IgD-negative memory B cell (primary cell): ENCODE data around the gene SCCPDH. TPM values are rescaled to one million over a fixed set of nuclear protein-coding genes. Genes with fewer than 3 reads are reported as not detected.
"Not testable (repeated sequence)": the region's sequence is repeated elsewhere in the genome, so short reads cannot be mapped to it uniquely, and the experiment has no call there.

Experiments used
- H3K27ac Mint-ChIP-seq, 3 donors: one replicate each; pipeline ENCODE4 v1.8.0; 2020 to 2022; ENCODE audit warnings: mild to moderate bottlenecking in 3 of 3, mixed read lengths in 3 of 3, moderate library complexity in 1 of 3
- H3K27me3 Mint-ChIP-seq: one replicate; pipeline ENCODE4 v1.8.0; 2021; ENCODE audit warnings: mixed read lengths
- H3K36me3 Mint-ChIP-seq: one replicate; pipeline ENCODE4 v1.8.0; 2020; ENCODE audit warnings: mild to moderate bottlenecking, mixed read lengths
- H3K4me1 Mint-ChIP-seq, 3 donors: one replicate each; pipeline ENCODE4 v1.8.0; 2020 to 2022; ENCODE audit warnings: mixed read lengths in 3 of 3, mild to moderate bottlenecking in 1 of 3
- H3K4me3 Mint-ChIP-seq, 4 donors: one replicate each; pipeline ENCODE4 v1.8.0; 2020 to 2022; ENCODE audit warnings: mild to moderate bottlenecking in 4 of 4, mixed read lengths in 4 of 4, moderate library complexity in 3 of 4
- H3K9me3 Mint-ChIP-seq, 3 donors: one replicate each; pipeline ENCODE4 v1.8.0; 2020 to 2021; ENCODE audit warnings: mixed read lengths in 3 of 3, mild to moderate bottlenecking in 1 of 3
- polyA plus RNA-seq: library from polyadenylated mRNA; unstranded; fragments of 300-500 nt; fragmentation: Illumina TruSeq; gene quantifications from one replicate; pipeline ENCODE4 v1.2.3, GENCODE V29; 2021

Gene SCCPDH
- polyA plus RNA-seq, 1 donor from 2014 or later, result 9.5 TPM

DNA sequence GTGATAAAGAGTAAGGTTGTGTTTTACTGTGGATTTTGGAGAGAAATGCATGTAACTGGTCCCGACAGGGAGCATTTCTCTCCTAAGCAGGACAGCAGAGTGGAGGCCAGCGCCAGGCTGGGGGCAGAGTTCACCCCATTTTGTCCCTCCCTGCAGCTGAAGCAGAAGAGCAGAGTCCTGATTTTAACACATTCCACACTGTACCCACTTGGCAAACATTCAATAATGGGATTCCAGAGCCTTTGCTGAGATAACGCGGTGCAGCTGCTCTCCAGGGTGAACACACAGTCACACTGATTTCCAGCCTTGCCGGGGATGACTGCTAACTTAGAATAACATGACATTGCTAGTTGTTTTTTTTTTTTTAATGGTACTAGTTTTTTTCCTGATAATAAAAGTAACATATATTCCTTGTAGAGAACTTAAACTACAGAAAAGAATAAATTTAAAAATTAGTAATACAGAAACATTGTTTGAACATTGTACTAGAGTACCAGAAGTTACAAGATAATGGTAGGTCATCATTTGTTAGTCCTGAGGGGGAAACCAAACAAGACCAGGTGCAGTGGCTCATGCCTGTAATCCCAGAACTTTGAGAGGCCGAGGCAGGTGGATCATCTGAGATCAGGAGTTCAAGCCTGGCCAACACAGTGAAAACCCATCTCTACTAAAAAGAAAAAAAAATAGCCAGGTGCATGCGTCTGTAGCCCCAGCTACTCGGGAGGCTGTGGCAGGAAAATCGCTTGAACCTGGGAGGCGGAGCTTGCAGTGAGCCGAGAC lies 77.2 kb downstream of the SCCPDH start:
- Mint-ChIP-seq H3K36me3 (no peaks in the 10 kb centered on the region), H3K27ac (no peak overlapping the region), H3K9me3 (peaks cover 0 to 1% (median 0%) of the 10 kb centered on the region in 3 donors), H3K27me3 (no peaks in the 10 kb centered on the region), H3K4me1 (peaks cover 0 to 4% (median 0%) of the 10 kb centered on the region in 3 donors), H3K4me3 (no peak overlapping the region)

DNA sequence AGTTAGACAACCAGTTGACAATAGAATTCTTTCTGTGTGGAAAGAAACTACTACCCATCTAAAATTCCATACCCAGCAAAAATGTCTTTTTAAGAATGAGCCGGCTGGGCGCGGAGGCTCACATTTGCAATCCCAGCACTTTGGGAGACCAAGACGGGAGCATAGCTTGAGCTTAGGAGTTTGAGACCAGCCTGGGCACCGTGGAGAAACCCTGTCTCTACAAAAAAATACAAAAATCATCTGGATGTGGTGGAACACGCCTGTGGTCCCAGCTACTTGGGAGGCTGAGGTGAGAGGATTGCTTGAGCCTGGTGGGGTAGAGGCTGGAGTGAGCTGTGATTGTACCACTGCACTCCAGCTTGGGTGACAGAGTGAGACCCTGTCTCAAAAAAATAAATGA lies 79.2 kb downstream of the SCCPDH start:
- Mint-ChIP-seq H3K4me3 (peak overlapping the region in 1 of 4 donors; percentile 35), H3K27me3 (peaks cover 2% of the 10 kb centered on the region), H3K36me3 (no peaks in the 10 kb centered on the region), H3K9me3 (peaks cover 0 to 1% (median 0%) of the 10 kb centered on the region in 3 donors), H3K4me1 (peaks cover 0 to 4% (median 0%) of the 10 kb centered on the region in 3 donors), H3K27ac (no peak overlapping the region)

DNA sequence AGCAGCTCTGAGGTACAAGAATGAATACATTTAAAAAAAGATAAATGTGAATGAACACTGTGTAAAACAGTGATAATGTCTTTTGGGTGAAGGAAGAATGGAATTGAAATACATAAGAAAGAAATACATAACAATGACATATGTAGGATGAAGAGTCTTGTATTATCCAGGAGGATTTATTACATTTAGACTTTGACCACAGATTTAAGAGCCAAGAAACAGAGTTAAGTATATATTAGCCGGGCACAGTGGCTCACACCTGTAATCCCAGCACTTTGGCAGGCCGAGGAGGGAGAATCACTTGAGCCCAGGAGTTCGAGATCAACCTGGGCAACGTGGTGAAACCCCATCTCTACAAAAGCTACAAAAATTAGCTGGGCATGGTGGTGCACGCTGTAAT lies 79.7 kb downstream of the SCCPDH start:
- Mint-ChIP-seq H3K9me3 (peaks cover 0 to 1% (median 0%) of the 10 kb centered on the region in 3 donors), H3K27me3 (peaks cover 2% of the 10 kb centered on the region), H3K4me1 (peaks cover 0 to 4% (median 0%) of the 10 kb centered on the region in 3 donors), H3K36me3 (no peaks in the 10 kb centered on the region), H3K4me3 (no peak overlapping the region), H3K27ac (no peak overlapping the region)

DNA sequence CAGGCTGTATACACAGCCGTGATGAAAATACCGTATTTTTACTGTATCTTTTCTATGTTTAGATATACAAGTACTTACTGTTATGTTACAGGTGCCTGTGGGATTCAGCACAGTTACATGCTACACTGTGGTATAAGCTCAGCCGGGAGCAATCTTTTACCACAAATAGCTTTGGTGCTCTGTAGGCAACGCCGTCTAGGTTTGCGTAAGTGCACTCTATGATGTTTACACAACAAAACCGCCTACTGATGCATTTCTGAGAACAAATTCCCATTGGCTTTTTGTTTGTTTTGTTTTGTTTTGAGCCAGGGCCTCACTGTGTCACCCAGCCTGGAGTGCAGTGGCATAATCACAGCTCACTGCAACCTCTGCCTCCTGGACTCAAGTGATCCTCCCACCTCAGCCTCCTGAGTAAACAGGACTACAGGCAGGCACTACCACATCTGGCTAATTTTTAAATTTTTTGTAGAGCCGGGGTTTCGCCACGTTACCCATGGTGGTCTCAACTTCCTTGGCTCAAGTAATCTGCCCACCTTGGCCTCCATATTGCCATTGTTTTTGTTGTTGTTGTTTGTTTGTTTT lies 81.0 kb downstream of the SCCPDH start:
- Mint-ChIP-seq H3K4me1 (peaks cover 0 to 4% (median 0%) of the 10 kb centered on the region in 3 donors), H3K4me3 (no peak overlapping the region), H3K27me3 (peaks cover 2% of the 10 kb centered on the region), H3K36me3 (no peaks in the 10 kb centered on the region), H3K27ac (peak overlapping the region in 1 of 3 donors; percentile 28), H3K9me3 (peaks cover 0 to 1% (median 0%) of the 10 kb centered on the region in 3 donors)

DNA sequence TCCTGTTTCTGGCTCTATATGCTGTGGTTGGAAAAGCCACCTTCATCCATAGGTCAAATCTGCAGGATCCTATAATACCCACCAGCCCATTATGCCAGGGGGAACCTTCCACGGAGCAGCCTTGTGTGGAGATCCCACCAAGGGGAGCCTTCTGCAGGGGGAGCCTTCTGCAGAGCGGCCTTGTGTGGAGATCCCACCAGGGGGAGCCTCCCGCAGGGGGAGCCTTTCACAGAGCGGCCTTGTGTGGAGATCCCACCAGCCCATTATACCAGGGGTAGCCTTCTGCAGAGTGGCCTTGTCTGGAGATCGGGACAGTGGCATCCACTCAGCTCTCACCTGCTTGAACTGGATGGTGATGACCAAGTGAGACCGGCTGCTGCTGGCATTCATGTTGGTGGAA lies 85.3 kb downstream of the SCCPDH start:
- Mint-ChIP-seq H3K4me3 (no peak overlapping the region), H3K4me1 (peaks cover 0 to under 1% (median 0%) of the 10 kb centered on the region in 3 donors), H3K27me3 (peaks cover 10% of the 10 kb centered on the region), H3K9me3 (no peaks in the 10 kb centered on the region), H3K36me3 (no peaks in the 10 kb centered on the region), H3K27ac (no peak overlapping the region)

DNA sequence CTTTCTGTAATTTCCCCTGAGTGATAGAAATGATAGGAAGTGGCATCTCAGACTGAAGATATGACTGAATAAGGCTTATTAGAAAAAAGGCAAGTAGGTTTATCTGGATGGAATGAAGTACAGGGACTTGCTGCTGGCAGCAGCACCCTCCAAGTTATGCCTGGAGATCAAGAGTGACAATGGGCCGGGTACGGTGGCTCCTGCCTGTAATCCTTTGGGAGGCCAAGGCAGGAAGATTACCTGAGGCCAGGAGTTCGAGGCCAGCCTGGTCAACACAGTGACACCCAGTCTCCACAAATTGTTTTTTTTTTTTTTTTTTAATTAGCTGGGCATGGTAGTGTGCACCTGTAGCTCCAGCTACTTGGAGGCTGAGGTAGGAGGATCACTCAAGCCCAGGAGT lies 87.8 kb downstream of the SCCPDH start:
- Mint-ChIP-seq H3K27me3 (peaks cover 16% of the 10 kb centered on the region), H3K4me3 (no peak overlapping the region), H3K4me1 (peaks cover 0 to 5% (median 0%) of the 10 kb centered on the region in 3 donors), H3K9me3 (no peaks in the 10 kb centered on the region), H3K36me3 (no peaks in the 10 kb centered on the region), H3K27ac (no peak overlapping the region)

DNA sequence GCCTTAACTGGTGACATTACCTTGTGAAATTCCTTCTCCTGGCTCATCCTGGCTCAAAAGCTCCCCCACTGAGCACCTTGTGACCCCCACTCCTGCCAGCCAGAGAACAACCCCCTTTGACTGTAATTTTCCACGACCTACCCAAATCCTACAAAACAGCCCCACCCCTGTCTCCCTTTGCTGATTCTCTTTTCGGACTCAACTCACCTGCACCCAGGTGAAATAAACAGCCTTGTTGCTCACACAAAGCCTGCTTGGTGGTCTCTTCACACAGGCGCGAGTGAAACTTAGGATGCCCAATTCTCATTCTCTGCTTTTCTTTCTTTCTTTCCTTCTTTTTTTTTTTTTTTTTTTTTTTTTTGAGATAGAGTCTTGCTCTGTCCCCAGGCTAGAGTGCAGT lies 89.1 kb downstream of the SCCPDH start:
- H3K27me3 Mint-ChIP-seq, result peaks cover 15% of the 10 kb centered on the region

DNA sequence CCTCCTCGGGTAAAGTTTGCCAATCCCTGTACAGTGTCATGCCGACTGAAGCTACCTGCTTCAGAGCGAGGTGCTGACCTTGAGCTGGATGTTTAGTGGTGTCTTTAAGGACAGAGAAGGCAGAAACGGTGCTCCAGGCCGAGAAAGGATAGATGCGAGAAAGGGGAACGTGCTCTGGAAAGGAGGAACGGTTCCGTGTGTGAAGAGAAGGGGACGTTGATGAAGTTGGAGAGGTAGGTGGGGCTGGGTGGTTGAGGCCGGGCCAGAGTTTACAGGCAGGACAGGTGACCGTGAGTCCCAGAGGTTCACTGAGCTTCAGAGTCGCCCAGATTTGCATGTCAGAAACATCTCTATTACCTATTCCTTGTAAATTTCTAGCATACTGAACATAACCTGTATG lies 90.7 kb downstream of the SCCPDH start:
- no peaks in the 10 kb centered on the region for H3K36me3 Mint-ChIP-seq
- peaks cover 0 to 5% (median 2%) of the 10 kb centered on the region in 3 donors for H3K4me1 Mint-ChIP-seq
- no peak overlapping the region for H3K27ac Mint-ChIP-seq
- peaks cover 15% of the 10 kb centered on the region for H3K27me3 Mint-ChIP-seq
- no peaks in the 10 kb centered on the region for H3K9me3 Mint-ChIP-seq
- H3K4me3 Mint-ChIP-seq, result peak overlapping the region in 1 of 4 donors; percentile 65

More for the DNA sequence above, 89.1 kb downstream of the SCCPDH start:
- H3K4me3 Mint-ChIP-seq, H3K9me3 Mint-ChIP-seq, H3K27ac Mint-ChIP-seq, H3K36me3 Mint-ChIP-seq, H3K4me1 Mint-ChIP-seq: not testable (repeated sequence)

DNA sequence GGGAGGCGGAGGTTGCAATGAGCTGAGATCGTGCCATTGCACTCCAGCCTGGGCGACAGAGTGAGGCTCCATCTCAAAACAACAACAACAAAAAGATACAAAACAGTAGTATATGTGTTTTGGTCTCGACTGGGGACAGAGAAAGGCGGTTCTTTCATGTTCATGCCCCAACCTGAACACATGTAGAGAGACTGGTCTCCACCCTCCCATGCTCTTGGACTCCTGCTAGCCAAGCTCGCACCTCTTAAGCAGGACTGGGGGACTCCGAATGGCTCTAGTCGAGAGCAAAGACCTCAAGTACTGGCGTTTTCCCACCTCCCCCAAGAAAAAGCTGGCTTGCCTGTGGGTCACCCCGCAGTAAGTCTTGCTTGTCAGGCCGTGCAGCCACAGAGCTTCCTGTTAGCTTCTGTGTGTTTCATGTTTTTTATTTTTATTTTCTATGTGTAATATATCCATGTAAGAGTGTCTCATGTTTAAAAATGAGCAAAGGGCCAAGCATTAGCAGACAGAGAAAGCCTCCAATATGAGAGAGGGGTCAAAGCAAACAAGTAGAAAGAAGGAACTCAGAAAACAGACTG lies 91.6 kb downstream of the SCCPDH start:
- H3K4me3 Mint-ChIP-seq, result no peak overlapping the region
- peaks cover 0 to 5% (median 2%) of the 10 kb centered on the region in 3 donors for H3K4me1 Mint-ChIP-seq
- H3K27me3 Mint-ChIP-seq, result peaks cover 15% of the 10 kb centered on the region
- H3K27ac Mint-ChIP-seq, result no peak overlapping the region
- H3K36me3 Mint-ChIP-seq, result no peaks in the 10 kb centered on the region
- no peaks in the 10 kb centered on the region for H3K9me3 Mint-ChIP-seq

Other genes starting within 250 kb of the SCCPDH start
- gene SMYD3, start 217.1 kb upstream of the SCCPDH start, polyA plus RNA-seq, result 35.9 TPM
- gene TFB2M, start 158.1 kb upstream of the SCCPDH start, polyA plus RNA-seq, result 19.1 TPM
- 51.6 TPM for gene CNST, start 158.0 kb upstream of the SCCPDH start, polyA plus RNA-seq
- 16.0 TPM for gene AHCTF1, start 207.5 kb downstream of the SCCPDH start, polyA plus RNA-seq